Sigmoid colon (tissue), 7 donors: ENCODE measurements around the gene MLPH. TPM values are rescaled to one million over a fixed set of nuclear protein-coding genes. Genes with fewer than 3 reads are reported as not detected.

ENCODE experiments used
- DNase-seq: peaks from one replicate; pipeline ENCODE4 v3.0.0-alpha.2; 2019
- H3K27ac ChIP-seq, 4 donors: fragments of 200-600 bp; sonication (generic); one replicate each; pipeline ENCODE4 v1.5.1; 2016 to 2019; ENCODE audit warnings: mild to moderate bottlenecking in 1 of 4
- H3K27me3 ChIP-seq, 3 donors: fragments of 200-600 bp; sonication (generic); one replicate each; pipeline ENCODE4 v1.5.1; 2019; ENCODE audit warnings: mild to moderate bottlenecking in 1 of 3
- H3K36me3 ChIP-seq, 4 donors: fragments of 200-600 bp; sonication (generic); one replicate each; pipeline ENCODE4 v1.5.1; 2016 to 2019
- H3K4me1 ChIP-seq, 4 donors: fragments of 200-600 bp; sonication (generic); one replicate each; pipeline ENCODE4 v1.5.1; 2017 to 2019
- H3K4me3 ChIP-seq, 4 donors: fragments of 200-600 bp; sonication (generic); one replicate each; pipeline ENCODE4 v1.5.1; 2017 to 2019; ENCODE audit warnings: mild to moderate bottlenecking in 2 of 4, moderate library complexity in 1 of 4
- H3K9me3 ChIP-seq, 4 donors: fragments of 200-600 bp in 3 of 4; sonication (generic) in 3 of 4; one replicate each; pipeline versions ENCODE4 v1.5.1 to v1.6.1; 2013 to 2019
- EP300 ChIP-seq, 4 donors: sonication (generic); formaldehyde crosslinking; IDR thresholded peaks; one replicate each; pipeline ENCODE4 v1.6.1; 2017; ENCODE audit warnings: antibody characterized with exemption in 4 of 4
- POLR2A ChIP-seq, 2 donors: fragments of 450-650 bp; IDR thresholded peaks; one replicate each; pipeline ENCODE4 v1.6.1; 2016; ENCODE audit warnings: antibody characterized with exemption in 2 of 2, mild to moderate bottlenecking in 2 of 2, moderate library complexity in 2 of 2
- POLR2AphosphoS5 ChIP-seq, 4 donors: sonication (generic); formaldehyde crosslinking; IDR thresholded peaks; one replicate each; pipeline ENCODE4 v1.6.1; 2017; ENCODE audit warnings: antibody characterized with exemption in 4 of 4
- WGBS, 2 donors: extraction: QIAGEN DNeasy Blood & Tissue Kit; methylation state at CpG; one replicate each; pipeline ENCODE4 v1.1.7; 2013; 5-methylcytosine and 5-hydroxymethylcytosine counted together
- intact Hi-C: fragments of 100-400 bp; cut with DNase I; formaldehyde crosslinking; loops from one replicate; pipeline ENCODE4 v1.15.1; 2023
- polyA plus RNA-seq, 3 donors: library from polyadenylated mRNA; stranded (reverse); fragments of 200-250 nt; gene quantifications; one replicate each; pipeline ENCODE4 v1.2.3, GENCODE V29; 2013
- total RNA-seq, 4 donors: library from RNA; depleted of rRNA; stranded (reverse); fragments of >200 nt; gene quantifications; one replicate each; pipeline ENCODE4 v1.1.0, GENCODE V29; 2016
- TF ChIP-seq, protein P1 (sequence below), 4 experiments: fragments of 450-650 bp in 3 of 4; fragments of 200-600 bp in 1 of 4; IDR thresholded peaks; one replicate each; pipeline ENCODE4 v1.5.1; 2016 to 2019; ENCODE audit warnings: antibody characterized with exemption in 4 of 4, mild to moderate bottlenecking in 3 of 4, moderate library complexity in 2 of 4
- donor health status: healthy with polysubstance abuse.
- donor health status: Bipolar disorder and iron deficiency.
- donor health status: healthy.

MLPH gene, protein sequence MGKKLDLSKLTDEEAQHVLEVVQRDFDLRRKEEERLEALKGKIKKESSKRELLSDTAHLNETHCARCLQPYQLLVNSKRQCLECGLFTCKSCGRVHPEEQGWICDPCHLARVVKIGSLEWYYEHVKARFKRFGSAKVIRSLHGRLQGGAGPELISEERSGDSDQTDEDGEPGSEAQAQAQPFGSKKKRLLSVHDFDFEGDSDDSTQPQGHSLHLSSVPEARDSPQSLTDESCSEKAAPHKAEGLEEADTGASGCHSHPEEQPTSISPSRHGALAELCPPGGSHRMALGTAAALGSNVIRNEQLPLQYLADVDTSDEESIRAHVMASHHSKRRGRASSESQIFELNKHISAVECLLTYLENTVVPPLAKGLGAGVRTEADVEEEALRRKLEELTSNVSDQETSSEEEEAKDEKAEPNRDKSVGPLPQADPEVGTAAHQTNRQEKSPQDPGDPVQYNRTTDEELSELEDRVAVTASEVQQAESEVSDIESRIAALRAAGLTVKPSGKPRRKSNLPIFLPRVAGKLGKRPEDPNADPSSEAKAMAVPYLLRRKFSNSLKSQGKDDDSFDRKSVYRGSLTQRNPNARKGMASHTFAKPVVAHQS
- total RNA-seq = 10 to 100 TPM in 1 of 4 donors, 1 to 10 TPM in 3; 1.8 to 21.9 (median 4.6) TPM
- 10 to 100 TPM; 45.0 to 79.3 (median 56.2) TPM for polyA plus RNA-seq

DNA sequence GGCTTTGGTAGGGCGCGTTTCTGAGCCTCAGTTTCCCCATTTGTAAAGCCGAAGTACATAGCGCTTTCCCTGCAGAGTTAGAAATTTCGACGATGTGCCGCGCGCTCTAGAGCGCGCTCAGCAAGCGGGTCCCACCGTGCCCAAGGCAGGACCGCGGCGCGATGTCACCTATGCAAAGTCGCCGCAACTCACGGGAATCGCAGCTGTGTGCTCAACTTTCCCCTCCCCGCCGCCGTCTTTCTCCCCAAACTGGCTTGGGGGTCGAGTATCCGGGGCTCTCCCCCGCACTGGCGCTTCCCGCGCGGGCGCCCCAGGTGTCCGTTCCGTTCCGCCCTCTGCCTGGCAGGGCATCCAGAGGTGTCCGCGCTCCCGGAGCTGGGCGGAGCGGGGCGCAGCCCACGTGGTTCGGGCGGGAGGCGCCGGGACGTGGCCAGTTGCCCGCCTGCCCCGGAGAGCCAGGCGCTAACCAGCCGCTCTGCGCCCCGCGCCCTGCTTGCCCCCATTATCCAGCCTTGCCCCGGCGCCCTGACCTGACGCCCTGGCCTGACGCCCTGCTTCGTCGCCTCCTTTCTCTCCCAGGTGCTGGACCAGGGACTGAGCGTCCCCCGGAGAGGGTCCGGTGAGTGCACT lies at the start of gene MLPH:
Gene MLPH (plus strand): TSS at position 433 of the 630 bp plus-strand sequence. CDS start 6,176 bp downstream, outside the sequence.
- H3K36me3 ChIP-seq = no peaks in the 10 kb centered on the region
- H3K27ac ChIP-seq = peak within 1 kb of the TSS in 2 of 4 donors; percentile 1 to 52
- H3K4me3 ChIP-seq = peak within 1 kb of the TSS; percentile 24 to 48 (median 38)
- peaks cover 7 to 36% (median 15%) of the 10 kb centered on the region in 3 donors for H3K27me3 ChIP-seq
- peaks cover 5 to 12% (median 11%) of the 10 kb centered on the region in 4 donors for H3K9me3 ChIP-seq
- WGBS, 2 donors = 1 to 3% methylated on average over 63 of the region's 63 CpGs
- intact Hi-C loops = no loop called here
- TF ChIP-seq POLR2A (IDR thresholded peaks at IDR 0.05) = peak in 1 of 2 donors; percentile 31
- TF ChIP-seq EP300 (IDR thresholded peaks at IDR 0.05) = no peak
- no peak for DNase-seq
- peaks cover 0 to 16% (median 15%) of the 10 kb centered on the region in 4 donors for H3K4me1 ChIP-seq

DNA sequence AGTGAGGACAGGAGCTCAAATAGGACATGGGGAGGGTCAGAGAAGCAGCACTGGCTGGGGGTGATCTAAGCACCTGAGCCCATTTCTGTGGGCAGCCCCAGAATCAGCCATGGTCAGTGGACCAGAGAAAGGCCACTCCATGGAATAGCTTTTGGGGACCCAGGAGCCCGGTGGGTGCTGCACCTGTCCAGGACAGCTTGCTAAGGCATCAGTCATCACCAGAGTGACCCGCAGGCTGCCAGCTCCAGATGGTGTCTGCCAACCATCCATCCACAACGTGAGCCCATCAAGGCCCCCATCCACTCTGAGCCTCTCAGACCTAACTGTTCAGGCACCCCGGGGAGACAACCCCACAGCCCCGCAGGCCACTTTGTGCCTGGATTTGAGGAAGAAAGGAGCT lies 49.5 kb upstream of the MLPH start:
- intact Hi-C loops = no loop called here
- no peak for DNase-seq
- Histone ChIP-seq H3K36me3 (no peaks in the 10 kb centered on the region), H3K27me3 (no peaks in the 10 kb centered on the region), H3K9me3 (no peaks in the 10 kb centered on the region), H3K4me3 (no peak overlapping the region), H3K27ac (no peak overlapping the region), H3K4me1 (peaks cover 0 to 31% (median 21%) of the 10 kb centered on the region in 4 donors)
- TF ChIP-seq EP300 (IDR thresholded peaks at IDR 0.05) (no peak), POLR2A (IDR thresholded peaks at IDR 0.05) (no peak)
- TF ChIP-seq, protein P1, sequence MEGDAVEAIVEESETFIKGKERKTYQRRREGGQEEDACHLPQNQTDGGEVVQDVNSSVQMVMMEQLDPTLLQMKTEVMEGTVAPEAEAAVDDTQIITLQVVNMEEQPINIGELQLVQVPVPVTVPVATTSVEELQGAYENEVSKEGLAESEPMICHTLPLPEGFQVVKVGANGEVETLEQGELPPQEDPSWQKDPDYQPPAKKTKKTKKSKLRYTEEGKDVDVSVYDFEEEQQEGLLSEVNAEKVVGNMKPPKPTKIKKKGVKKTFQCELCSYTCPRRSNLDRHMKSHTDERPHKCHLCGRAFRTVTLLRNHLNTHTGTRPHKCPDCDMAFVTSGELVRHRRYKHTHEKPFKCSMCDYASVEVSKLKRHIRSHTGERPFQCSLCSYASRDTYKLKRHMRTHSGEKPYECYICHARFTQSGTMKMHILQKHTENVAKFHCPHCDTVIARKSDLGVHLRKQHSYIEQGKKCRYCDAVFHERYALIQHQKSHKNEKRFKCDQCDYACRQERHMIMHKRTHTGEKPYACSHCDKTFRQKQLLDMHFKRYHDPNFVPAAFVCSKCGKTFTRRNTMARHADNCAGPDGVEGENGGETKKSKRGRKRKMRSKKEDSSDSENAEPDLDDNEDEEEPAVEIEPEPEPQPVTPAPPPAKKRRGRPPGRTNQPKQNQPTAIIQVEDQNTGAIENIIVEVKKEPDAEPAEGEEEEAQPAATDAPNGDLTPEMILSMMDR (IDR thresholded peaks at IDR 0.05) = no peak
- WGBS, 2 donors = 87 to 95% methylated on average over 5 of the region's 5 CpGs

DNA sequence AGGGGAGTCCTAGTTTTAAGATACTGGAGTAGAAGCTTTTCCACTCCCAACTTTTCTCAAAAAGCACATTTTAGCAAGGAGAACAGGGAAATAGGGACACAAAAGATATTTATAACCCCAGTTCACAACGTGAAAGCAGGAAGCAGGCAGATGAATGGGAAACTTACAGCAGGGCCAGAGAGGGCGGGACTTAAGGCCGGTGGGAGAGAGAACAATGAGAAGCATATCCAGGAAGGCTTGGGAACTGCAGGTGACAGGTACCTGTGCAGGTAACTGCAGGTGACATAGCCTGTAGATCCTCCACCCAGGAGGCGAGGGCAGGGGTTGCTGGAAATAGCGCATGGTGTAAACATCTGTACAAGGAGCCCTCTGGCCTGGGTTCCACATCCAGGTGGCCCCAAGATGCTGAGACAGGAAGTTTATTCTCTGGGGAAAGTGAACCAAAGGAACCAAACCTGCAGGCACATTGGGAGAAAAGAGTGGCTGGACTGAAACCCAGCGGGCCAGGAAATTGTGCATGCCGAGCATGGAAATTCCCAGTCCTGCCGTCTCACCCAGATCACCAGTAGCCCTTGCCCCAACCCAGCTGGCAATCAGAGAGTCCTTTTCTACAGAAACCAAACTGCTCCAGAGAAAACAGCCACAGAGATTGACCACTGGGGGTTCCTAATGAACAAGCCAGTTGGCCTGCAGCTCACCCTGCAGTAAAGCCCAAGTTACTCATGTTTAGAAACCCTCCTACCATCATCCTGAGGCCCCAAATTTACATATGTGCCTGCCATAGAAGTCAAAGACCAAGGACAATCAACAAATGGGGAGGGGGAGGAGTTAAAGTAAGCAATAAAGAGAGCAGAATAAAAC lies 48.7 kb upstream of the MLPH start:
- Histone ChIP-seq H3K9me3 (no peaks in the 10 kb centered on the region), H3K27me3 (no peaks in the 10 kb centered on the region), H3K27ac (peak overlapping the region in 1 of 4 donors; percentile 1), H3K4me3 (no peak overlapping the region), H3K4me1 (peaks cover 0 to 24% (median 17%) of the 10 kb centered on the region in 4 donors), H3K36me3 (no peaks in the 10 kb centered on the region)
- DNase-seq = no peak
- 24 to 44% methylated on average over 8 of the region's 8 CpGs for WGBS, 2 donors
- TF ChIP-seq POLR2A (IDR thresholded peaks at IDR 0.05) (no peak), EP300 (IDR thresholded peaks at IDR 0.05) (no peak)
- intact Hi-C loops = no loop called here

- Histone ChIP-seq H3K27ac (peak overlapping the region; percentile 34 to 68 (median 50)), H3K36me3 (no peaks in the 10 kb centered on the region), H3K27me3 (no peaks in the 10 kb centered on the region), H3K4me1 (peaks cover 0 to 8% (median 5%) of the 10 kb centered on the region in 4 donors), H3K9me3 (no peaks in the 10 kb centered on the region), H3K4me3 (no peak overlapping the region)
- 44 to 53% methylated on average over 2 of the region's 2 CpGs for WGBS, 2 donors
- DNase-seq = no peak
- intact Hi-C loops = no loop called here
- TF ChIP-seq EP300 (IDR thresholded peaks at IDR 0.05) = no peak
- TF ChIP-seq, protein P1 (IDR thresholded peaks at IDR 0.05) = no peak
- no peak for TF ChIP-seq POLR2A (IDR thresholded peaks at IDR 0.05)
- TF ChIP-seq POLR2AphosphoS5 (IDR thresholded peaks at IDR 0.05) = no peak
Observed at GRCh38 chr2:237440819-237441281, 46.2 kb upstream of the MLPH start.

- WGBS, 2 donors = 34 to 58% methylated on average over 2 of the region's 2 CpGs
- H3K4me1 ChIP-seq = peaks cover 0 to 4% (median 0%) of the 10 kb centered on the region in 4 donors
- H3K4me3 ChIP-seq = no peak overlapping the region
- H3K27ac ChIP-seq = peak overlapping the region; percentile 20 to 57 (median 36)
- DNase-seq = peak; percentile 68
- no peaks in the 10 kb centered on the region for H3K36me3 ChIP-seq
- no peak for TF ChIP-seq POLR2A (IDR thresholded peaks at IDR 0.05)
- peak in 3 of 4 donors; percentile 17 to 54 (median 54) for TF ChIP-seq POLR2AphosphoS5 (IDR thresholded peaks at IDR 0.05)
- no peaks in the 10 kb centered on the region for H3K27me3 ChIP-seq
- H3K9me3 ChIP-seq = no peaks in the 10 kb centered on the region
- intact Hi-C loops = no loop called here
Observed at GRCh38 chr2:237441605-237442274, 45.3 kb upstream of the MLPH start.
